Suppressor macrophage treated with lipopolysaccharide for 4 hours (primary cell): ENCODE measurements around the gene PRDX5.

ENCODE experiments used
- DNase-seq: peaks from one replicate; pipeline ENCODE4 v3.0.0-alpha.2; 2020

PRDX5 gene

DNA sequence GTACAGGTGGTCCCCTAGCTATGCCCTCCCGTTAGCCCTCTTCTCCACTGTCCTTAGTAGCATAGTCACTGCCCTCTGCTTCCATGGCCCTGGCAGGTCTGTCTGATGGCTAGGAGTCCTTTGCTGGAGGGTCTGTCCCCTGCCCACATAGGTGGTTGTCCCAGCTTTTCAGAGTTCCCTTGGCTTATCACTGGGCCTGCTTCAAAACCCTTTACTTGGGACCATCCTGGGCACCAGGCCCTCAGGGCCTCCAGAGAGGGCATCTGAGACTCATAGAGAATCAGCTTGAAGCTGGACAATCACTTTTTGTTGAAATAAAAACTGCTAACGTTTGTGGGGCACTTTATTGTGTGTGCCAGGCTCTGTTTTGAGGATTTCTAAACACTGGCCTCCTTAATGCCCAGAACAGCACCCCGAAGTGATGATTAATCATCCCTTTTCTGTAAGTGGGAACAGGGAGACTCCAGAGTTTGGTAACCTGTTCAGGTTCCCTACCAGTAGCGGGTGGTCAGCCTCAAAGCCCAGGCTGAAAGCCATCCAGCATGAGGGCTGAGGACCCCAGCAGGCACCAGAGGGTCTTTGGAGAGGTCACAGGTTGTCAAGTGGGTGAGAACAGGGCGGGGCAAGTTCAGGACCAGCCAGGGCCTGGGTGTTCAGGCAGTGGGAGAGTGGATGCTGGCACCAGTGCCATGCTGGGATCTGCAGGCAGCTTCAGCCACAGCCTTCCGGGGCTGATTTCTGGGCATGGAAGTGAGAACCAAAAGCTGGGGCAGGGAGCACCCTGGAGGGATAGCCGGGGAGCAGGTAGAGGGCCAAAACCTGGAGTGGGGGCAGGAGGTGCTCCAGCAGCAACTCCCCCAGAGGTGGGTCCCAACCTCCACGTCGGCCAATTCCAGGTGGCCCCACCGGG, 27.3 kb upstream of the PRDX5 start:
- DNase-seq = no peak

DNA sequence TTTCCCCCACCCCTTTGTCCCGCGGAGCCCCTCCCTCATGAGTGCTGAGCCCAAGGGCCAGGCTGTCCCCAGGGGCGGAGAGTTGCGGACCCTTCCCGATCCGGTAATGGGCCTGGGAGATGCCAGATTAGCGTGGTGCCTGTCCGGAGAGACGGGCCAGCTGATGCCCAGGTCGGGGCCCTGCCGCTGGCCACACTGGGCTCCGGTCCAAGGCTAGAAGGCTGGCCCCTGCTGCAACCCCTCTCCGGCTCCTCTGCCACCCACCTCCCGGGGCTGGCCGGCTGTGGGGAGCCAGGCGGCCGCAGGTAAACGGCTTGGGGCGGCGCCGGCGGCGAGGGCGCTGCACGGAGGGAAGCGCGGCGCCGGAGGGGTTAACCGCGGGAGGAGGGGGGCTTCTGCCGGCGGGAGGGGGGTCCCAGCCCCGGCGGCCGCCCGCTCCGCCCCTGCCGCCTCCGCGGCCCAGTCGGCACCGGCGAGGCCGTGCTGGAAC, 26.6 kb upstream of the PRDX5 start, which contains the start of gene KCNK4:
Gene KCNK4, plus strand, starts transcription at position 41 of the 490 bp plus-strand sequence. CDS start 1,717 bp downstream, outside the sequence.
- DNase-seq = no peak

DNA sequence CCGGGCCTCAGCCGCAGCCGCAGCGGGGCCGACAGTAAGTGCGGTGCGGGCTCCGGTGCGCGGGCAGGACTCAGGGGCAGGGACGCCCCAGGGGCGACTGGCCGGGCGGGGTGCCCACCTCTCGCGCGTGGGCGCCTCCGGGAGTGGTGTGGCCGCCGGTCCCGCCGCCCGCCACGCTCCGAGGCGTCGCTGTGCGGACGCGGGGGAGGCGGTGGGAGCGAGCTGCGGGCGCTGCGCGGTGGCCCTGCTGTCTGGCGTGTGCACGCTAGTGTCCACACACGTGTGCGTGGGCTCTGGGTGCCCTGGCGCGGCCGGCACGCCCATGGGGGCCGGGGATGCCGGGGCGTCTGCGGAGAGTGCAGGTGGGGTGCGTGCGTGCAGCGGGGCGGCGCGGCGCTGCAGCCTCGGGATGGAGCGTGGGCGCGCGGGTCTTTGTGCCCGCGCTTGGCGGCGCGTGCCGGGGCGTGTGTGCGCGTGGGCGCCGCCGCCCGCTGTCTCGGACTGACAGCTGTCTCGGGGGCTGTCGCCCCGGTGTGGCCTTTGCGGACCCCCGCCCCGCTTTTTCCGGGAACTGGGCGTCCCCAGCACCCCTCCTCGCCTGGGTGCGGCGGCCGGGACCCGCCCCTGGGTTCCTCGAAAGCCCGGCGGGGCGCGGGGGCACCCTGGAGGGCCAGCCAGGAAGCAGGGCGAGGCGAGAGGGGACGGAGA, 26.0 kb upstream of the PRDX5 start:
- no peak for DNase-seq

GRCh38 chr11:64292460-64293254, 25.3 kb upstream of the PRDX5 start:
- peak; percentile 24 for DNase-seq

DNA sequence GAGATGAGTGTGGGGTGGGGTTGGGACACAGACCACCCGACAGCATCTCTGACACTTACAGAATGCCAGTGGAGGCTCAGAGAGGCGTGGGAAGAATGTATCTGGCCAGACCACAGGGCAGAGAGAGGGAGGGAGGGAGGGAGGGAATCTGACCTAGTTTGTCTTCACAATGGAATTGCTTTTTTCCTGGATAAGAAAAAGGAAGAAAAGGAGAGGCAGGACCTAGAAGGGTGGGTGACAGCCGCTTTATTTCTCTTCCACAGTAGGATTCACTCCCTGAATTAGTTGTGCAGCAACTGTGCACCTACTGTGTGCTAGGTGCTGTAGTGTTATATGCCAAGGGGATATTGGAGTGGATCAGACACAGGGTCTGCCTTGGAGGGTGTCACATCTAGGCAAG, 23.1 kb upstream of the PRDX5 start:
- DNase-seq = no peak

- DNase-seq = no peak
These were observed 22.2 kb upstream of the PRDX5 start for GRCh38 chr11:64295760-64296159.

DNA sequence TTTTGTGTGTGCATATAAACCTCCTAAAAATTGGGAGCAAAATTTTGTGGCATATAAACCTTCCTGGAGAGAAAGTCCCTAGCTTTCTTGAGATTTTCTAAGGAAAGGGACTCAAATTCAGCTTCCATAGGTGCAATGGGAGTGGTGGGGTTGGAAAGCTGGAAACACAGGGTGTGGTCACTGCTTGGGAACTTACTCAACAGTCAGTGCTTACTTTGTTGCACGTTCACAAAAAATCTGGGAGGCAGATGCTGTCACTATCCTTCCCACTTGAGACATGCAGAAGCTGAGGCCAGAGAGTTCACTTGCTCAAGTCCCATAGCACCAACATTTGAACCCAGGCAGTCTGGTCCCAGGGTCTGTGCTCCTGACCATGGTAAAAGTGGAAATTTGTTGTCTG, 21.7 kb upstream of the PRDX5 start:
- no peak for DNase-seq

DNA sequence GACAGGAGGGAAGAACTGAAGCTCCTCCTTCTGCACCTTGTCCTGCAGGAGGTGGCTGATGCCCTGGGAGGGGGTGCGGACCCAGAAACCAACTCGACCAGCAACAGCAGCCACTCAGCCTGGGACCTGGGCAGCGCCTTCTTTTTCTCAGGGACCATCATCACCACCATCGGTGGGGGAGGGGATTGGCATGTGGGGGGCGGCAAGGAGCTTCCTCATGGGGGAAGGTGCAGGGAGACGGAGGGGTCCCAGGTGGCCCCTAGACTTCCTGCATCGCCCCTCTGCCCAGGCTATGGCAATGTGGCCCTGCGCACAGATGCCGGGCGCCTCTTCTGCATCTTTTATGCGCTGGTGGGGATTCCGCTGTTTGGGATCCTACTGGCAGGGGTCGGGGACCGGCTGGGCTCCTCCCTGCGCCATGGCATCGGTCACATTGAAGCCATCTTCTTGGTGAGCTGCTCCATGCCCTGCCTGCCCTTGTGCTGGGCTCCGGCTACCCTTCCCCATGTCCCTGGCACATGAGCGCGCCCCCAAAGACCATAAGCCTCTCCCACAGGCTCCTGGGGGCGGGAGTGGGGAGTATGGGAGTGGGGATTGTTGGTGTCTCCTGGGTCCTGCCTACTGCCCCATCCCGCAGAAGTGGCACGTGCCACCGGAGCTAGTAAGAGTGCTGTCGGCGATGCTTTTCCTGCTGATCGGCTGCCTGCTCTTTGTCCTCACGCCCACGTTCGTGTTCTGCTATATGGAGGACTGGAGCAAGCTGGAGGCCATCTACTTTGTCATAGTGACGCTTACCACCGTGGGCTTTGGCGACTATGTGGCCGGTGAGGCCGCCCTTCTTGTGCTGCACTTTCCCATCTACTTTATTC, 20.9 kb upstream of the PRDX5 start:
- DNase-seq = peak; percentile 26

GRCh38 chr11:64297699-64298358, 20.1 kb upstream of the PRDX5 start:
- DNase-seq = no peak

DNA sequence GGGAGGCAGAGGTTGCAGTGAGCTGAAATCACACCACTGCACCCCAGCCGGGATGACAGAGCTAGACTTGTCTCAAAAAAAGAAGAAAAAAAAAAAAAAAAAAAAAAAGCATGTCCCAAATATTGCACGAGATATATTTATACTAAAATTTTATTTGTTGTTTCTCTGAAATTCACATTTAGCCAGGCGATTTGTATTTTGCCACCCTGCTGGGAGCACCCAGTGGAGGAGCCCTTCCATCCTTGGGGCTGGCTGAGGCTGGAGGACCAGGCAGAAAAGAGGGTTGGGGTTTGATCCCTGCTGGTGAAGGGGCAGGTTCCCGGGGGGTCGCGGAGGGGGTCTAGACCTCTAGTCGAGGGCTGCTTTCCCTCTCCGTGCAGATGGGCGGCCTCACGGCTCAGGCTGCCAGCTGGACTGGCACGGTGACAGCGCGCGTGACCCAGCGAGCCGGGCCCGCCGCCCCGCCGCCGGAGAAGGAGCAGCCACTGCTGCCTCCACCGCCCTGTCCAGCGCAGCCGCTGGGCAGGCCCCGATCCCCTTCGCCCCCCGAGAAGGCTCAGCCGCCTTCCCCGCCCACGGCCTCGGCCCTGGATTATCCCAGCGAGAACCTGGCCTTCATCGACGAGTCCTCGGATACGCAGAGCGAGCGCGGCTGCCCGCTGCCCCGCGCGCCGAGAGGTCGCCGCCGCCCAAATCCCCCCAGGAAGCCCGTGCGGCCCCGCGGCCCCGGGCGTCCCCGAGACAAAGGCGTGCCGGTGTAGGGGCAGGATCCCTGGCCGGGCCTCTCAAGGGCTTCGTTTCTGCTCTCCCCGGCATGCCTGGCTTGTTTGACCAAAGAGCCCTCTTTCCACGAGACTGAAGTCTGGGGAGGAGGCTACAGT, 18.7 kb upstream of the PRDX5 start:
- DNase-seq = peak; percentile 51

GRCh38 chr11:64299847-64300648, 17.9 kb upstream of the PRDX5 start, which contains the start of gene CATSPERZ:
Gene CATSPERZ, plus strand, starts transcription at chr11:64300358. Its CDS starts 53 bp downstream, at chr11:64300411.
- no peak for DNase-seq

- peak; percentile 27 for DNase-seq
These were observed 14.6 kb upstream of the PRDX5 start for GRCh38 chr11:64303109-64304031.

DNA sequence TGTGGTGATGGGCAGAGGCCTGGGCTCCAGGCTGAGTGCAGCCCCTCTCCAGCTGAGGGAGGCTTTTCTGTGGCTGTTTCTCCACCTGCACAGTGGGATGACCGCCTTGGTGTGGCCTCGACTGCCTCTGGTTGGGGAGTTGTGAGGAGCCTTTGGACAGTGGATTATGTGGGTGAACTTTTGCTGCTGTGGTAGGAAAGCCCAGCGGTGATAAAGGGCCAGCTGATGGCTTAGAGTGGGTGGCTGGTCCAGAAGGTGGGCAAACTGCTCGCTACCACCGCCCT, 13.9 kb upstream of the PRDX5 start:
- DNase-seq = no peak

DNA sequence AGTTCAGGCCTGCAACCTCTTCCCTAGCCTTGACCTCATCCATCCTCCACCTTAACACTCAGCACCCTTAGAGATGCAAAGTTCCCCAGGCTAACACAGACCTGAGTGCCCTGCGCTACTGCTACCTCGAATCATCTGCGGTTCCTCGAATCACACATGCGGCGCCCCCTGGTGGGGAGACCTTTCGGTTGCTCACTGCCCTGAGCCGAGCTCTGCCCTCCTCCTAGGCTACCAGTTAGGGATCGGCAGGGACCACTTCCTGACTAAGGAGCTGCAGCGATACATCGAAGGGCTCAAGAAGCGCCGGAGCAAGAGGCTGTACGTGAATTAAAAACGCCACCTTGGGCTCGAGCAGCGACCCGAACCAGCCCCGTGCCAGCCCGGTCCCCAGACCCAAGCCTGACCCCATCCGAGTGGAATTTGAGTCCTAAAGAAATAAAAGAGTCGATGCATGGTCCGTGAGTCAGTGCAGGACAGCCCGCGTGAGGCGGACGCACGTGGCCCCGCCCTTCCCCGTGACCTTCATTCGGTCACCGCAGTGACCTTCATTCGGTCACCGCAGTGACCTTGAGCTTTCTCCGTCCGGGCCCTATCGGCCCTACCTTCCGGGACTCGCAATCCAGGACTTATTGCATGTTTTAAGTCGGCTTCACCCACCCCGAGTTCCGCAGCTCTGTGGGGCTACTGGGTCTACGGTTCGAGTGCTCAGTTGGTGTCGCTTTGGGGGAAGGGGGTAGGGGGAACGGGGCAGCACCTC, 13.4 kb upstream of the PRDX5 start:
- DNase-seq = peak; percentile 96

- DNase-seq = peak; percentile 100
These were observed 12.7 kb upstream of the PRDX5 start, which contains the start of gene ESRRA for GRCh38 chr11:64305075-64305690. Gene ESRRA, plus strand, starts transcription at chr11:64305524. Its CDS starts 1,656 bp downstream, at chr11:64307180.

DNA sequence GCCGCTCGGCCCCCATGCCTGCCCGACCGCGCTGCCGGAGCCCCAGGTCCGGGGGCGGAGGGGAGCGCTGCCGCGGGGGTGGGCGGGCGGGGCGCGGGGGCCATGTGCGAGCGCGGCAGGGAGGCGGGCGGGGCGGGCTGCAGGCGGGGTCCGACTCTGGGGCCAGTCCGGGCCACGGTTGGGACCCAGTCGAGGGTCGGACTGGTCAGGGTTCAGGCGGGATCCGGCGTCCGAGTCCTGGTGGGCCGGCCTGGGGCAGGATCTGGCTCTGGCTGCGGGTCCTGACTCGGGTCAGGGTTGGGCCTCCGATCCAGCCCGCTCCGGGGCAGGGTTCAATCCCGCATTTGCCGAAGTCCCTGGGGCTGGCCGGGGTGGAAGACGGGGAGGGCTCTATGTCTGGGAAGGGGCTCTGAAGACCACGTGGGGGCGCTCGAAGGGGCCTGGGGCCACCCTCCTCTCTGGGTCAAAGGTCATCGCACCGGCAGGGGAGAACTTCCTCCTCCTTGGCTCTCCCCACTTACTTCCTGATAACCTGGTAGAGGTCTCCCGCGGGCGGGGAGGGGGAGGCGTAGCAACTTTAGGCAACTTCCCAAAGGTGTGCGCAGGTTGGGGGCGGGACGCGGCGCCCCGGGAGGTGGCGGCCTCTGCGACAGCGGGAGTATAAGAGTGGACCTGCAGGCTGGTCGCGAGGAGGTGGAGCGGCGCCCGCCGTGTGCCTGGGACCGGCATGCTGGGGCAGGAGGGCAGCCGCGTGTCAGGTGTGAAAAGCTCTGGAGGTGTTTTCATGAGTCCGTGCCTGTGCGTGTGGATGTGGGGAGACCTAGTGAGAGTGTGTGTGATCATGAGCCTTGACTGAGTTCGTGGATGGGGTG, 12.0 kb upstream of the PRDX5 start:
- DNase-seq = peak; percentile 64
